ENCODE results near the gene APOA4.

GRCh38 chr11:116788534-116788933, 34.6 kb downstream of the APOA4 start:
- TF ChIP-seq POLR2A (IDR thresholded peaks at IDR 0.05) (no peak), CTCF (IDR thresholded peaks at IDR 0.05) (no peak)

Data from uterus (tissue), 2 donors.